Measurements from ENCODE around the gene DCHS2.

The DCHS2 gene

DNA sequence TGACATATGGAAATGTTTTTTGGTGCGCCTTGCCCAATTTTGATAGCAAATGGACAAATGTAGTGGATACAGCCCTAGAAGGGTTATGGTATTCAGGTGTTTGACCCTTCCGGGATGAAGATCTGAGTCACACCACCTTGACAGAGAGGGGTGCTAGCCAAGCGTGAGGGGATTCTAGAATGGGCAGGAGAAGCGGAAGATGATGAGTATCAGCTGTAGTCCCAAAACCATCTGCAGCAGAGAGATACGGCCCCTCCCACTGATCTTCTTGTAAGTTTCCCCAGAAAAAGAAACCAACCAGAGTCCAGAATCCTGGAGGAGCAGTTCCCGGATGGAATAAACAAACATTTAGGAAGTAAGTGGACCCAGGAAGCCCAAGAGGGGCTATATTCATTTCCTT, 18.1 kb downstream of the DCHS2 start:
- H3K4me3 ChIP-seq (ENCODE audit: low read depth, low read length): no peak overlapping the region
- H3K36me3 ChIP-seq (replicated peaks): no peaks in the 10 kb centered on the region
- no peak overlapping the region for H3K27ac ChIP-seq
- TF ChIP-seq, protein P1, sequence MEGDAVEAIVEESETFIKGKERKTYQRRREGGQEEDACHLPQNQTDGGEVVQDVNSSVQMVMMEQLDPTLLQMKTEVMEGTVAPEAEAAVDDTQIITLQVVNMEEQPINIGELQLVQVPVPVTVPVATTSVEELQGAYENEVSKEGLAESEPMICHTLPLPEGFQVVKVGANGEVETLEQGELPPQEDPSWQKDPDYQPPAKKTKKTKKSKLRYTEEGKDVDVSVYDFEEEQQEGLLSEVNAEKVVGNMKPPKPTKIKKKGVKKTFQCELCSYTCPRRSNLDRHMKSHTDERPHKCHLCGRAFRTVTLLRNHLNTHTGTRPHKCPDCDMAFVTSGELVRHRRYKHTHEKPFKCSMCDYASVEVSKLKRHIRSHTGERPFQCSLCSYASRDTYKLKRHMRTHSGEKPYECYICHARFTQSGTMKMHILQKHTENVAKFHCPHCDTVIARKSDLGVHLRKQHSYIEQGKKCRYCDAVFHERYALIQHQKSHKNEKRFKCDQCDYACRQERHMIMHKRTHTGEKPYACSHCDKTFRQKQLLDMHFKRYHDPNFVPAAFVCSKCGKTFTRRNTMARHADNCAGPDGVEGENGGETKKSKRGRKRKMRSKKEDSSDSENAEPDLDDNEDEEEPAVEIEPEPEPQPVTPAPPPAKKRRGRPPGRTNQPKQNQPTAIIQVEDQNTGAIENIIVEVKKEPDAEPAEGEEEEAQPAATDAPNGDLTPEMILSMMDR (IDR thresholded peaks at IDR 0.05; ENCODE audit: low read depth, low read length, missing control alignments): no peak
- no peak for DNase-seq
- in situ Hi-C loops (cut with HindIII; ENCODE audit: low pct_ligation_motif_present, low sequenced_read_pairs): no loop called here
- H3K27me3 ChIP-seq (replicated peaks): no peaks in the 10 kb centered on the region

DNA sequence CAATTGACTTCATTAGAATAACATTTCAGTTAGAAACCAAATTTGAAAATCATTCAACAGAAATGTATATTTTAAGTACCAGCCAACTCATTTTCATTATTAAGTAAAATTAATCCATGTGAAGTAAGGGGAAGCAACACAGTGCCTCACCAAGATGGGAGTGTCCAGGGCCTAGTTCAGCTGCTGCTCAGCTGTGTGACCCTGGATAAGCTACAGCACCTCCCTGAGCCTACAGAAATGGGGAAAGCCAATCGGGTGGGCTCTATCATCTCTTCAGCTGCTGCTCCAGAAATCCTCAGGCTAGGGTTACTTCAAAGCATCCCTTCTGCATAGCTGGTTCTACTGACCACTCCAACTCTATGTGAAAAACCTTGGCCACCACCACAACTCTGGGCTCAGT, 18.7 kb downstream of the DCHS2 start:
- in situ Hi-C loops (cut with HindIII; ENCODE audit: low pct_ligation_motif_present, low sequenced_read_pairs): no loop called here
- TF ChIP-seq, protein P1 (IDR thresholded peaks at IDR 0.05; ENCODE audit: low read depth, low read length, missing control alignments): no peak

DNA sequence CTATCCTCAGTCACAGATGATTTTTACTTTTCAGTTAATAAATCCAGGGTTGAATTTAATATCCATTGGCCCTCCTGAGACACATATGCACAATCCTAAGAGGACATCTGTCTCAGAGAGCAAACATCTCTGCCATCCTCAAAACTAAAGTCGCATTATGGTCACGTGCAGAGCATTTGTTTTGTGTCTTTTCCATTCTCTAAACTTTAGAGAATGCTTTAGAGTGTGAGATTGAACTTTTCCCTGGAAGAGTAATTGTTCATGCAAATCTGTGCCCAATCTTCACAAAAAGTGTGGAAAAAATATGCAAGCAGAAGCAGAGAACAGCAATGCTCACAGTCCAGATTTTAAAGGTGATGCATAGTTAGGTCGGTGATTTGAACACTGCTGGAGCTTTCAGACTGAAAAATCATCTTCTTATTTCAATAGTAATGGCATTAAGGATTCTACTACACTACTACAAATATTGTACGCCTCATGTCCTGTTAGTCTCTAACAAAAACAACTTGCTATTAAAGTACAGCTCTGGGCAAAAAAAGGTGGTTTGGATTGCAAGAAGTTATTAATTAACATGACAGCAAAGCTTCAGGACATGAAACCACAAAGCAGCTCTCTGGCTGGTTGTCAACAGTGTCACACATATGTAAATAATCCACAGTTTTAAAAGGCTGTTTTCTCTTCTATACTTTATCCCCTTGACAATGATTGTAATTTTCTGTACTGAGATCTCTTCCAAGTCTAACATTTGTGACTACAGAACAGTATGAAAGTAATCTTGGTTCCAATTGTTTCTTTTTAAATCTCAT, 19.9 kb downstream of the DCHS2 start:
- TF ChIP-seq, protein P1 (IDR thresholded peaks at IDR 0.05; ENCODE audit: low read depth, low read length, missing control alignments): no peak
- in situ Hi-C loops (cut with HindIII; ENCODE audit: low pct_ligation_motif_present, low sequenced_read_pairs): no loop called here
- no peaks in the 10 kb centered on the region for H3K36me3 ChIP-seq (replicated peaks)
- H3K4me3 ChIP-seq (ENCODE audit: low read depth, low read length): no peak overlapping the region
- no peaks in the 10 kb centered on the region for H3K27me3 ChIP-seq (replicated peaks)
- no peak for DNase-seq
- no peak overlapping the region for H3K27ac ChIP-seq

More for the DNA sequence above, 18.7 kb downstream of the DCHS2 start:
- Histone ChIP-seq H3K4me3 (ENCODE audit: low read depth, low read length) (no peak overlapping the region), H3K27me3 (replicated peaks) (no peaks in the 10 kb centered on the region), H3K27ac (no peak overlapping the region), H3K36me3 (replicated peaks) (no peaks in the 10 kb centered on the region)
- DNase-seq: no peak

DNA sequence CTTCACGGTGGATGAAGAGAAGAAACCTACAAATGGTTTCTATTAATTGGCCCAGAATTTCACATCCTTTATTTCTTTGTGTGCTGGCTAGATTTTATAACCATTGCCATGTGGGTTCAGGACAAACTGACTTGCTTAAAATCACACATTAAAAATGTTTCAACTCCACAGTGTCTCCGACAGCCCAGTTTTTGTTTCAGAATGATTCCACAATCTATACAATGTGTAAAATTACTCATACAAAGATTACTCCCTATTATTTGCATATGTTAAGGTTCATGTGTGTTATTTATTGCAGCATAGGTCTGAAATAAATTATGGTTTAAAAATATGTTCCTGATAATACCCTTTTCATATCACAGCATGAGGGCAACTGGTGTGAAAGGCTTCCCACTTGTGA, 20.6 kb downstream of the DCHS2 start:
- DNase-seq: no peak
- no peaks in the 10 kb centered on the region for H3K27me3 ChIP-seq (replicated peaks)
- TF ChIP-seq, protein P1 (IDR thresholded peaks at IDR 0.05; ENCODE audit: low read depth, low read length, missing control alignments): no peak
- in situ Hi-C loops (cut with HindIII; ENCODE audit: low pct_ligation_motif_present, low sequenced_read_pairs): no loop called here
- no peak overlapping the region for H3K4me3 ChIP-seq (ENCODE audit: low read depth, low read length)
- H3K27ac ChIP-seq: no peak overlapping the region
- H3K36me3 ChIP-seq (replicated peaks): no peaks in the 10 kb centered on the region

DNA sequence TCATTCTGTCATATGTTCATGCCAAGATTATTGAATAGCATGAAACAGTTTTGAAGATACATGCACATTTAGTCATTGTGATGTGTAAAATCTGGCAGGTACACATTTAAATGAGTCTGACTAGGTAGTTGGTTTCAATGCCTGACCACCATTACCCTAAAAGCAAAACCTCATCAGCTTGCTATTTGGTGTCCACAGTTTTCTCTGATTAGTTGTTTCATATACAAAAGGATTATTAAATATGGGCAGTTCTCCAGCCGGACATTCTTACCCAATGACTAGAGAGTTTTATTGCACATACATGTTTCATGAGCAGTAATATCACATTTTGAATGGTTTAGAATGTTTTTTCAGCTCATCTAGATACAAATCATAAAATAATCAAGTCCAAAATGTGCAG, 23.7 kb downstream of the DCHS2 start:
- no peak for DNase-seq

More for the DNA sequence above, 23.7 kb downstream of the DCHS2 start:
- no peak overlapping the region for H3K27ac ChIP-seq
- no peak overlapping the region for H3K4me3 ChIP-seq (ENCODE audit: low read depth, low read length)
- TF ChIP-seq, protein P1 (IDR thresholded peaks at IDR 0.05; ENCODE audit: low read depth, low read length, missing control alignments): no peak
- in situ Hi-C loops (cut with HindIII; ENCODE audit: low pct_ligation_motif_present, low sequenced_read_pairs): no loop called here
- H3K27me3 ChIP-seq (replicated peaks): no peaks in the 10 kb centered on the region
- no peaks in the 10 kb centered on the region for H3K36me3 ChIP-seq (replicated peaks)
